Measurements from ENCODE around the gene NPRL2.

- TF ChIP-seq EZH2phosphoT487 (conservative IDR thresholded peaks at IDR 0.05; ENCODE audit: low read length) = no peak
- TF ChIP-seq, protein P1, sequence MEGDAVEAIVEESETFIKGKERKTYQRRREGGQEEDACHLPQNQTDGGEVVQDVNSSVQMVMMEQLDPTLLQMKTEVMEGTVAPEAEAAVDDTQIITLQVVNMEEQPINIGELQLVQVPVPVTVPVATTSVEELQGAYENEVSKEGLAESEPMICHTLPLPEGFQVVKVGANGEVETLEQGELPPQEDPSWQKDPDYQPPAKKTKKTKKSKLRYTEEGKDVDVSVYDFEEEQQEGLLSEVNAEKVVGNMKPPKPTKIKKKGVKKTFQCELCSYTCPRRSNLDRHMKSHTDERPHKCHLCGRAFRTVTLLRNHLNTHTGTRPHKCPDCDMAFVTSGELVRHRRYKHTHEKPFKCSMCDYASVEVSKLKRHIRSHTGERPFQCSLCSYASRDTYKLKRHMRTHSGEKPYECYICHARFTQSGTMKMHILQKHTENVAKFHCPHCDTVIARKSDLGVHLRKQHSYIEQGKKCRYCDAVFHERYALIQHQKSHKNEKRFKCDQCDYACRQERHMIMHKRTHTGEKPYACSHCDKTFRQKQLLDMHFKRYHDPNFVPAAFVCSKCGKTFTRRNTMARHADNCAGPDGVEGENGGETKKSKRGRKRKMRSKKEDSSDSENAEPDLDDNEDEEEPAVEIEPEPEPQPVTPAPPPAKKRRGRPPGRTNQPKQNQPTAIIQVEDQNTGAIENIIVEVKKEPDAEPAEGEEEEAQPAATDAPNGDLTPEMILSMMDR (IDR thresholded peaks at IDR 0.05; ENCODE audit: insufficient read depth, low read length, poor library complexity, severe bottlenecking) = no peak
Measured at GRCh38 chr3:50353245-50354004, 2.9 kb upstream of the NPRL2 start.

Data from SU-DHL-6 (cell line).